H1 (cell line): ENCODE results near the gene LIN37. TPM values are rescaled to one million over a fixed set of nuclear protein-coding genes. Genes with fewer than 3 reads are reported as not detected.

Source experiments
- CTCF ChIA-PET: fragments of 300-600 bp; sonication (Branson Sonifier 250); formaldehyde crosslinking; loops from one replicate; lab custom pipeline; 2021; ENCODE audit not compliant: partially characterized antibody; lab: Charles Lee
- POLR2A ChIA-PET: fragments of 300-600 bp; sonication (Branson Sonifier 250); formaldehyde crosslinking; loops from one replicate; lab custom pipeline; 2021; ENCODE audit warnings: inconsistent platforms; ENCODE audit not compliant: partially characterized antibody; lab: Charles Lee
- DNase-seq, 2 experiments: peaks; one replicate each; pipeline versions ENCODE4 v3.0.0 to v3.0.0-alpha.2; 2010 to 2022; ENCODE audit warnings: low spot score in 2 of 2, low read depth in 1 of 2, mixed read lengths in 1 of 2
- FAIRE-seq: peaks from 2 replicates; lab custom pipeline; 2011; peaks lifted over from hg19 to GRCh38; lab: Jason Lieb, UNC
- H2AFZ ChIP-seq: 2 replicates; pipeline ENCODE4 v1.8.1; 2012; ENCODE audit warnings: low read length, inconsistent platforms
- H2AK5ac ChIP-seq: 2 replicates; pipeline ENCODE4 v1.6.1; 2013; ENCODE audit warnings: low read depth, low read length
- H2BK120ac ChIP-seq: replicated peaks from 2 replicates; pipeline ENCODE3; 2013; ENCODE audit warnings: low read depth, low read length, inconsistent platforms
- H2BK12ac ChIP-seq: 2 replicates; pipeline ENCODE4 v1.6.1; 2013; ENCODE audit warnings: low read depth, low read length
- H2BK15ac ChIP-seq: 2 replicates; pipeline ENCODE4 v1.6.1; 2013; ENCODE audit warnings: low read length
- H2BK20ac ChIP-seq: 2 replicates; pipeline ENCODE4 v1.6.1; 2013; ENCODE audit warnings: low read length
- H2BK5ac ChIP-seq: 2 replicates; pipeline ENCODE4 v1.6.1; 2013; ENCODE audit warnings: low read depth, low read length
- H3K14ac ChIP-seq: 2 replicates; pipeline ENCODE4 v1.6.1; 2013; ENCODE audit warnings: inconsistent platforms; ENCODE audit not compliant: insufficient read length
- H3K18ac ChIP-seq: 2 replicates; pipeline ENCODE4 v1.6.1; 2013; ENCODE audit warnings: low read length; ENCODE audit errors: extremely low read depth
- H3K23ac ChIP-seq: 2 replicates; pipeline ENCODE4 v1.6.1; 2013; ENCODE audit warnings: inconsistent platforms; ENCODE audit not compliant: insufficient read length
- H3K23me2 ChIP-seq: 2 replicates; pipeline ENCODE4 v1.6.1; 2013; ENCODE audit warnings: low read depth, low read length
- H3K27ac ChIP-seq: 2 replicates; pipeline ENCODE4 v1.6.1; 2011; ENCODE audit warnings: low read depth, low read length, inconsistent platforms
- H3K27me3 ChIP-seq, 4 experiments: replicated peaks in 1 of 4; 1 replicate in 1 of 4; 2 replicates in 3 of 4; pipeline versions ENCODE4 v1.6.1 to v1.8.1; 2011 to 2013; ENCODE audit warnings: low read length in 3 of 4, mild to moderate bottlenecking in 3 of 4, inconsistent platforms in 2 of 4, mixed read lengths in 2 of 4, moderate library complexity in 1 of 4; ENCODE audit not compliant: control insufficient read depth in 3 of 4, insufficient read depth in 3 of 4; ENCODE audit errors: extremely low read depth in 1 of 4
- H3K36me3 ChIP-seq, 4 experiments: 2 replicates each; pipeline versions ENCODE4 v1.6.1 to v1.8.1; 2011 to 2013; ENCODE audit warnings: mild to moderate bottlenecking in 4 of 4, low read length in 3 of 4, moderate library complexity in 2 of 4, control low read depth in 1 of 4, inconsistent platforms in 1 of 4; ENCODE audit not compliant: insufficient read depth in 4 of 4, control insufficient read depth in 2 of 4
- H3K4ac ChIP-seq: replicated peaks from 2 replicates; pipeline ENCODE3; 2013; ENCODE audit warnings: low read length, low read depth, mixed read lengths, inconsistent platforms; ENCODE audit not compliant: insufficient read length
- H3K4me1 ChIP-seq, 4 experiments: replicated peaks in 1 of 4; 1 replicate in 1 of 4; 2 replicates in 3 of 4; pipeline versions ENCODE4 v1.6.1 to v1.8.1; 2011 to 2013; ENCODE audit warnings: low read length in 3 of 4, inconsistent platforms in 2 of 4, mixed read lengths in 1 of 4; ENCODE audit not compliant: insufficient read depth in 4 of 4, control insufficient read depth in 3 of 4
- H3K4me2 ChIP-seq, 2 experiments: 2 replicates each; pipeline versions ENCODE4 v1.6.1 to v1.8.1; 2011 to 2013; ENCODE audit warnings: low read depth in 2 of 2, low read length in 2 of 2, control low read depth in 1 of 2, inconsistent platforms in 1 of 2, mild to moderate bottlenecking in 1 of 2; ENCODE audit not compliant: insufficient read depth in 1 of 2
- H3K4me3 ChIP-seq, 4 experiments: fragments of 200-600, 300-600 bp in 1 of 4; sonication (generic), shearing (Covaris generic), sonication (Bioruptor Twin) in 1 of 4; 2 replicates each; pipeline versions ENCODE4 v1.5.1 to v1.8.1; 2011 to 2016; ENCODE audit warnings: low read length in 4 of 4, low read depth in 3 of 4, control low read depth in 2 of 4, inconsistent platforms in 2 of 4, mild to moderate bottlenecking in 2 of 4, mixed read lengths in 1 of 4, moderate library complexity in 1 of 4; ENCODE audit not compliant: insufficient read depth in 2 of 4; ENCODE audit errors: extremely low read depth in 1 of 4
- H3K56ac ChIP-seq: replicated peaks from 2 replicates; pipeline ENCODE3; 2013; ENCODE audit warnings: low read depth, mild to moderate bottlenecking, mixed read lengths, low read length, inconsistent platforms; ENCODE audit not compliant: insufficient read length
- H3K79me1 ChIP-seq: 2 replicates; pipeline ENCODE4 v1.6.1; 2013; ENCODE audit warnings: low read depth, low read length, control low read depth
- H3K79me2 ChIP-seq, 2 experiments: 2 replicates each; pipeline versions ENCODE4 v1.6.1 to v1.8.1; 2012 to 2013; ENCODE audit warnings: low read length in 2 of 2, mild to moderate bottlenecking in 2 of 2, inconsistent platforms in 1 of 2; ENCODE audit not compliant: insufficient read depth in 2 of 2, control insufficient read depth in 1 of 2
- H3K9ac ChIP-seq, 4 experiments: replicated peaks in 1 of 4; 1 replicate in 1 of 4; 2 replicates in 3 of 4; pipeline versions ENCODE4 v1.6.1 to v1.8.1; 2011 to 2013; ENCODE audit warnings: low read depth in 3 of 4, low read length in 3 of 4, control low read depth in 2 of 4, mild to moderate bottlenecking in 2 of 4, moderate library complexity in 2 of 4, inconsistent platforms in 1 of 4; ENCODE audit errors: extremely low read depth in 1 of 4
- H3K9me3 ChIP-seq, 2 experiments: 2 replicates each; pipeline versions ENCODE4 v1.6.1 to v1.8.1; 2012 to 2013; ENCODE audit warnings: mild to moderate bottlenecking in 2 of 2, moderate library complexity in 2 of 2, control low read depth in 1 of 2, inconsistent platforms in 1 of 2, low read depth in 1 of 2, low read length in 1 of 2, mixed read lengths in 1 of 2; ENCODE audit not compliant: insufficient read depth in 2 of 2
- H4K20me1 ChIP-seq, 2 experiments: replicated peaks in 1 of 2; 2 replicates each; pipeline versions ENCODE3 to v1.8.1; 2011 to 2013; ENCODE audit warnings: inconsistent platforms in 2 of 2, low read length in 2 of 2, mild to moderate bottlenecking in 1 of 2; ENCODE audit not compliant: insufficient read depth in 2 of 2, control insufficient read depth in 1 of 2
- H4K5ac ChIP-seq: 2 replicates; pipeline ENCODE4 v1.6.1; 2013; ENCODE audit warnings: low read length, low read depth, mixed read lengths, inconsistent platforms; ENCODE audit not compliant: insufficient read length
- H4K8ac ChIP-seq: 2 replicates; pipeline ENCODE4 v1.8.0; 2013; ENCODE audit warnings: mild to moderate bottlenecking, moderate library complexity, low read length, inconsistent platforms; ENCODE audit not compliant: insufficient read depth; ENCODE audit errors: extremely low read depth
- H4K91ac ChIP-seq: replicated peaks from 2 replicates; pipeline ENCODE3; 2013; ENCODE audit warnings: low read length, mixed read lengths, inconsistent platforms; ENCODE audit not compliant: insufficient read length
- SIN3A ChIP-seq, 2 experiments: IDR thresholded peaks in 1 of 2; conservative IDR thresholded peaks in 1 of 2; 2 replicates each; pipeline ENCODE4 v1.6.1; 2011 to 2012; ENCODE audit warnings: low read length in 2 of 2, improper control_type of control experiment in 1 of 2, low read depth in 1 of 2, mild to moderate bottlenecking in 1 of 2
- WGBS, 2 experiments: shearing (Covaris generic) in 1 of 2; methylation state at CpG; one replicate each; pipeline versions ENCODE4 v1.1.6 to v1.1.7; 2013 to 2015; ENCODE audit warnings: low lambda C conversion rate in 2 of 2, mixed read lengths in 2 of 2, inconsistent platforms in 1 of 2, low coverage in 1 of 2, missing lambda C conversion rate in 1 of 2; ENCODE audit not compliant: insufficient replicate concordance in 2 of 2, insufficient coverage in 1 of 2, insufficient read length in 1 of 2; ENCODE audit errors: extremely low coverage in 1 of 2, missing lambda C conversion rate in 1 of 2; 5-methylcytosine and 5-hydroxymethylcytosine counted together
- polyA plus RNA-seq, 7 experiments: library from polyadenylated mRNA; depleted of rRNA in 3 of 7; stranded (reverse) in 5 of 7; unstranded in 2 of 7; fragments of >200 nt in 5 of 7; fragments of 200-250 nt in 2 of 7; gene quantifications; 1 replicate in 5 of 7; 2 replicates in 1 of 7; 4 replicates in 1 of 7; pipeline versions ENCODE4 v1.2.1 to v1.2.3, GENCODE V29; 2011 to 2013; ENCODE audit warnings: missing spikeins in 2 of 7, mixed read lengths in 2 of 7
- total RNA-seq: library from RNA; stranded (reverse); fragmentation: NEBNext Ultra II Directional; extraction: Animal tissue kit (Norgen Biotek cat#: 25700); gene quantifications from 2 replicates; pipeline ENCODE4 v1.2.1, GENCODE V29; 2021

The LIN37 gene
- total and polyA plus RNA-seq, 2 of the 8 experiments (the other 6 are each of a cell fraction or from before 2014, with no cell fraction given): 3.8 to 9.8 TPM

GRCh38 chr19:35734273-35734672 is 14.1 kb upstream of the LIN37 start:
- Histone ChIP-seq H3K9me3 (no peaks in the 10 kb centered on the region), H4K5ac (no peak overlapping the region), H4K91ac (no peak overlapping the region), H2BK120ac (no peak overlapping the region), H4K8ac (no peak overlapping the region), H2BK15ac (no peak overlapping the region), H3K23ac (no peak overlapping the region), H2AFZ (no peak overlapping the region), H4K20me1 (peaks cover 10 to 19% of the 10 kb centered on the region in 2 experiments), H3K23me2 (no peaks in the 10 kb centered on the region), H2BK5ac (no peak overlapping the region), H3K4ac (no peak overlapping the region), H3K18ac (no peak overlapping the region), H3K4me3 (no peak overlapping the region), H3K36me3 (peaks cover 16 to 63% (median 50%) of the 10 kb centered on the region in 4 experiments; a peak in 7 of 8 replicates), H3K27me3 (no peaks in the 10 kb centered on the region), H2BK20ac (no peak overlapping the region), H2AK5ac (no peak overlapping the region), H3K14ac (no peak overlapping the region), H3K79me1 (no peaks in the 10 kb centered on the region), H3K4me1 (0 out of 7 replicates have a peak, but pooled peaks cover 0 to 1% (median 0%) of the 10 kb centered on the region in 4 experiments), H3K79me2 (no peaks in the 10 kb centered on the region), H3K9ac (no peak overlapping the region), H3K27ac (no peak overlapping the region), H3K4me2 (no peak overlapping the region), H3K56ac (no peak overlapping the region), H2BK12ac (no peak overlapping the region)
- POLR2A ChIA-PET: interaction anchor here (1.2 to 7.6 kb wide), 4 partner anchors 8 to 14 kb away, joined by 4 to 54 read pairs (median 22); partner anchors contain the start of genes LIN37, PSENEN and U2AF1L4
- no peak for FAIRE-seq
- WGBS, 2 experiments: 94% methylated on average over 8 of the region's 8 CpGs; no CpG with 5 or more reads in 1 of the 2 experiments
- CTCF ChIA-PET: interaction anchor here (0.8 to 8.9 kb wide), 4 partner anchors 10 to 84 kb away, joined by 3 to 80 read pairs (median 6); no protein-coding TSS in a partner anchor
- DNase-seq: no peak
- no peak for TF ChIP-seq SIN3A (conservative IDR thresholded peaks at IDR 0.05 in 1 of 2, IDR thresholded peaks at IDR 0.05 in 1 of 2; ENCODE audit: low read depth in 1 of 2, low read length in 2 of 2)
